Caco-2 (cell line): ENCODE data around the gene ATP6V0E2. TPM values are rescaled to one million over a fixed set of nuclear protein-coding genes. Genes with fewer than 3 reads are reported as not detected.
A peak's percentile ranks its signal among the peaks of the same experiment; 100 is the strongest.
"Not testable (repeated sequence)": the region's sequence is repeated elsewhere in the genome, so short reads cannot be mapped to it uniquely, and the experiment has no call there.

Experiments
- BruUV-seq: library from RNA; stranded (reverse); fragments of 400-500 nt; replicated peaks from 2 replicates; lab custom pipeline; 2021; lab: Mats Ljungman, UMichigan
- CTCF ChIA-PET: fragments of 300-600 bp; sonication (Branson Sonifier 250); formaldehyde crosslinking; loops from one replicate; lab custom pipeline; 2022; ENCODE audit warnings: antibody characterized with exemption; lab: Charles Lee
- POLR2A ChIA-PET: fragments of 300-600 bp; sonication (Branson Sonifier 250); formaldehyde crosslinking; loops from one replicate; lab custom pipeline; 2022; ENCODE audit warnings: antibody characterized with exemption; lab: Charles Lee
- DNase-seq, 2 experiments: peaks; one replicate each; pipeline versions ENCODE4 v3.0.0 to v3.0.0-alpha.2; 2020 to 2022
- H3K27me3 ChIP-seq: replicated peaks from 2 replicates; pipeline ENCODE4 v1.6.0; 2011; ENCODE audit warnings: low read length; ENCODE audit not compliant: control insufficient read depth, insufficient read depth
- H3K36me3 ChIP-seq: 2 replicates; pipeline ENCODE4 v1.5.1; 2011; ENCODE audit warnings: low read length; ENCODE audit not compliant: control insufficient read depth, insufficient read depth
- H3K4me1 ChIP-seq: fragments of 250-450 bp; sonication (Bioruptor Pico); 2 replicates; pipeline ENCODE4 v1.5.1; 2020; ENCODE audit warnings: mild to moderate bottlenecking
- H3K4me3 ChIP-seq: 2 replicates; pipeline ENCODE4 v1.5.1; 2011; ENCODE audit warnings: low read depth, mild to moderate bottlenecking, control low read depth, low read length
- H3K9me3 ChIP-seq: fragments of 250-450 bp; sonication (Bioruptor Pico); 2 replicates; pipeline ENCODE4 v1.5.1; 2020; ENCODE audit warnings: mild to moderate bottlenecking, moderate library complexity
- H3K27ac Mint-ChIP-seq: one replicate; pipeline ENCODE4 v1.8.0; 2022; ENCODE audit warnings: mixed read lengths; ENCODE audit not compliant: unreplicated experiment
- H3K27me3 Mint-ChIP-seq: one replicate; pipeline ENCODE4 v1.8.0; 2022; ENCODE audit warnings: mixed read lengths; ENCODE audit not compliant: insufficient read depth, unreplicated experiment
- H3K36me3 Mint-ChIP-seq: one replicate; pipeline ENCODE4 v1.8.0; 2022; ENCODE audit warnings: mild to moderate bottlenecking, mixed read lengths; ENCODE audit not compliant: insufficient read depth, unreplicated experiment
- H3K4me1 Mint-ChIP-seq: one replicate; pipeline ENCODE4 v1.8.0; 2022; ENCODE audit warnings: low read depth, mixed read lengths; ENCODE audit not compliant: unreplicated experiment
- H3K4me3 Mint-ChIP-seq: one replicate; pipeline ENCODE4 v1.8.0; 2022; ENCODE audit warnings: mild to moderate bottlenecking, moderate library complexity, mixed read lengths; ENCODE audit not compliant: unreplicated experiment
- H3K9me3 Mint-ChIP-seq: one replicate; pipeline ENCODE4 v1.8.0; 2022; ENCODE audit warnings: mixed read lengths; ENCODE audit not compliant: unreplicated experiment
- intact Hi-C: fragments of 100-400 bp; cut with micrococcal nuclease; formaldehyde crosslinking; loops from one replicate; pipeline ENCODE4 v1.10.0; 2022; ENCODE audit not compliant: unreplicated experiment
- total RNA-seq: library from RNA; stranded (reverse); gene quantifications from 2 replicates; pipeline ENCODE4 v1.2.3, GENCODE V29; 2022
- TF ChIP-seq, protein P1 (sequence below), 2 experiments: fragments of 200-600 bp in 1 of 2; IDR thresholded peaks; 1 replicate in 1 of 2; 2 replicates in 1 of 2; pipeline versions ENCODE4 v1.5.1 to v1.8.0; 2011 to 2022; ENCODE audit warnings: antibody characterized with exemption in 1 of 2, control low read depth in 1 of 2, inconsistent platforms in 1 of 2, low read depth in 1 of 2, low read length in 1 of 2, mild to moderate bottlenecking in 1 of 2, moderate library complexity in 1 of 2; ENCODE audit not compliant: insufficient read depth in 1 of 2, severe bottlenecking in 1 of 2, unreplicated experiment in 1 of 2

The ATP6V0E2 gene
- total RNA-seq, 1 experiment from 2014 or later, result 53.9 TPM

DNA sequence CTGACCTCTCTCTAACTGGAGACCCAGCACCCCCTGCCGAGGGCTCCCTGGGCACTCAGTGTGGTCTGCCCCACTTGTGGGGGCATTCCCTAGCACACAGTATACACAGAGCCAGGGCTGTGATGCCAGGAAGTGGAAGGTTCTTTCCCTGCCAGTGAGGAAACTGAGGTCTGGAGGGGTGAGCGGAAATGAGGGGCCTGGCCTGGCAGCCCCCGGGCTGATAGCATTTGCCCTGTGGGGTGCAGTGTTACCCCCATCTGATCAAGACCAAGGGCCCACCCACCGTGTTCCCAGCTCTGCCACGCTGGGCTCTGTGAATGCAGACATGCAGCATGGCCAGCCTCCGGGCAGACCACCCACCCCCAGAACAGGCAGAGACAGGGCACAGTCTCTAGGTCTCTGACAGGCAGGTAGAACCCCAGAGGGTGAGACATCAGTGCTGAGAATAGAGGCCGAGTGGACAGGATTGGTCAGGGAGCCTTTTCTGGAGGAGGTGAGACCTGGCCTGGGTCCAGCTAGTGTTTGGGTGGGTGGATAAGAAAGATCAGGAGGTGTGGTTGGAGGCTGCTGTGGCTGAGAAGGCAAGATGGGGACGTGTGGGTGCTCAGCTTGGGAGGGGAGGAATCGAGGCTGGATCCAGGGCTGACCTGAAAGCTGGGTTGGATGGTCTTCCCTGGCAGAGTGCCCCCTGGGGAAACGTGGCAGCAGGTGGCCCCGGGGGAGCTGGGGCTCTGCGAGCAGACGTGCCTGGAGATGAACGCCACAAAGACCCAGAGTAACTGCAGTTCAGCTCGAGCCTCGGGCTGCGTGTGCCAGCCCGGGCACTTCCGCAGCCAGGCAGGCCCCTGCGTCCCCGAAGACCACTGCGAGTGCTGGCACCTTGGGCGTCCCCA is 46.4 kb upstream of the ATP6V0E2 start:
- no peaks in the 10 kb centered on the region for H3K4me1 Mint-ChIP-seq
- intact Hi-C loops, result no loop called here
- DNase-seq, result no peak
- H3K36me3 Mint-ChIP-seq, result no peaks in the 10 kb centered on the region
- peaks cover 10% of the 10 kb centered on the region for H3K27me3 Mint-ChIP-seq
- peaks cover under 1% of the 10 kb centered on the region; the same call in 1 of the 2 replicates for H3K4me1 ChIP-seq
- H3K4me3 ChIP-seq, result no peak overlapping the region
- H3K27ac Mint-ChIP-seq, result no peak overlapping the region
- no peaks in the 10 kb centered on the region for H3K9me3 Mint-ChIP-seq
- H3K9me3 ChIP-seq, result no peaks in the 10 kb centered on the region
- CTCF ChIA-PET, result no interaction called here
- H3K4me3 Mint-ChIP-seq, result no peak overlapping the region
- POLR2A ChIA-PET, result interaction anchor here (0.6 kb wide), 1 partner anchor 31 kb away, joined by 3 read pairs; no protein-coding TSS in a partner anchor
- no peaks in the 10 kb centered on the region for H3K36me3 ChIP-seq
- TF ChIP-seq, protein P1, sequence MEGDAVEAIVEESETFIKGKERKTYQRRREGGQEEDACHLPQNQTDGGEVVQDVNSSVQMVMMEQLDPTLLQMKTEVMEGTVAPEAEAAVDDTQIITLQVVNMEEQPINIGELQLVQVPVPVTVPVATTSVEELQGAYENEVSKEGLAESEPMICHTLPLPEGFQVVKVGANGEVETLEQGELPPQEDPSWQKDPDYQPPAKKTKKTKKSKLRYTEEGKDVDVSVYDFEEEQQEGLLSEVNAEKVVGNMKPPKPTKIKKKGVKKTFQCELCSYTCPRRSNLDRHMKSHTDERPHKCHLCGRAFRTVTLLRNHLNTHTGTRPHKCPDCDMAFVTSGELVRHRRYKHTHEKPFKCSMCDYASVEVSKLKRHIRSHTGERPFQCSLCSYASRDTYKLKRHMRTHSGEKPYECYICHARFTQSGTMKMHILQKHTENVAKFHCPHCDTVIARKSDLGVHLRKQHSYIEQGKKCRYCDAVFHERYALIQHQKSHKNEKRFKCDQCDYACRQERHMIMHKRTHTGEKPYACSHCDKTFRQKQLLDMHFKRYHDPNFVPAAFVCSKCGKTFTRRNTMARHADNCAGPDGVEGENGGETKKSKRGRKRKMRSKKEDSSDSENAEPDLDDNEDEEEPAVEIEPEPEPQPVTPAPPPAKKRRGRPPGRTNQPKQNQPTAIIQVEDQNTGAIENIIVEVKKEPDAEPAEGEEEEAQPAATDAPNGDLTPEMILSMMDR (IDR thresholded peaks at IDR 0.05; ENCODE audit: insufficient read depth in 1 of 2, low read depth in 1 of 2, low read length in 1 of 2, severe bottlenecking in 1 of 2, unreplicated experiment in 1 of 2), result no peak
- no peaks in the 10 kb centered on the region for H3K27me3 ChIP-seq
- BruUV-seq, result no TSS peak

DNA sequence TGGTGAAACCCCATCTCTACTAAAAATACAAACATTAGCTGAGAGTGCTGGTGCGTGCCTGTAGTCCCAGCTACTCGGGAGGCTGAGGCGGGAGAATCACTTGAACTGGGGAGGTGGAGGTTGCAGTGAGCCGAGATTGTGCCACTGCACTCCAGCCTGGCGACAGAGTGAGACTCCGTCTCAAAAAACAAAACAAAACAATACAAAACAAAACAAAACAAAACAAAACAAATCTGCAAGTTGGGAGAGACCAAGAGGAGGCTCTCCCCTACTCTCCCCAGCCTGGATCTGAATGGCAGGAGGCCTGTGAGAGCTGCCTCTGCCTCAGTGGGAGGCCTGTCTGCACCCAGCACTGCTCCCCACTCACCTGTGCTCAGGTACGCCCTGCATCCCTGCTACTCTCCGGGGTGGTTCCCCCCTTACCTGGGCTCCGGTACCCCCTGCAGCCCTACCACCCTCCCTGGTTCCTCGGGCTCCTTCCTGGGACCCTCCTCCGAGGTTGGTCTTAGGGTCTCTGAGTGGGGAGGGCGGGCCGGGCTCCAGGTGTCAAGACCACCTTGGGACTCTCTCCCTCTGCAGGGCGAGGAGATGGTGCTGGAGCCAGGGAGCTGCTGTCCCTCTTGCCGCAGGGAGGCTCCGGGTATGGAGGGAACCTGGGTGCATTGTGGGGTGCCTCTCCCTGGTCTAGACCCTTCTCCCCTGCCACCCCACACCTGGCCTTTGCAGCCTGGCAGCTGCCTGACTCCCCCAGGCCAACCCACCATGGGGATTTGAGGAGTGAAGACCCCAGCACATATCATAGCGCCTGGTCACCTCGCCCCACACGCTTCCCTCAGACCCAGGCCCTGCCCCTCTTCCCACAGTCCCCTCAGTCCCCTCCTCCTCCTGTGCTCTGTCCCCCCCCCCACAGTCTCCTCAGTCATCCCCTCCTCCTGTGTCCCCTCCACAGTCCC is 45.1 kb upstream of the ATP6V0E2 start:
- TF ChIP-seq, protein P1 (IDR thresholded peaks at IDR 0.05; ENCODE audit: insufficient read depth in 1 of 2, low read depth in 1 of 2, low read length in 1 of 2, severe bottlenecking in 1 of 2, unreplicated experiment in 1 of 2), result no peak
- Mint-ChIP-seq H3K9me3 (no peaks in the 10 kb centered on the region), H3K4me1 (no peaks in the 10 kb centered on the region), H3K36me3 (no peaks in the 10 kb centered on the region), H3K4me3 (no peak overlapping the region), H3K27ac (no peak overlapping the region), H3K27me3 (peaks cover 18% of the 10 kb centered on the region)
- intact Hi-C loops, result no loop called here
- CTCF ChIA-PET, result no interaction called here
- no TSS peak for BruUV-seq
- H3K4me3 ChIP-seq, result no peak overlapping the region
- H3K4me1 ChIP-seq, result no peaks in the 10 kb centered on the region
- no peaks in the 10 kb centered on the region for H3K27me3 ChIP-seq
- no peaks in the 10 kb centered on the region for H3K9me3 ChIP-seq
- no peaks in the 10 kb centered on the region for H3K36me3 ChIP-seq
- peak in 1 of 2 experiments; percentile 32 for DNase-seq
- POLR2A ChIA-PET, result no interaction called here

DNA sequence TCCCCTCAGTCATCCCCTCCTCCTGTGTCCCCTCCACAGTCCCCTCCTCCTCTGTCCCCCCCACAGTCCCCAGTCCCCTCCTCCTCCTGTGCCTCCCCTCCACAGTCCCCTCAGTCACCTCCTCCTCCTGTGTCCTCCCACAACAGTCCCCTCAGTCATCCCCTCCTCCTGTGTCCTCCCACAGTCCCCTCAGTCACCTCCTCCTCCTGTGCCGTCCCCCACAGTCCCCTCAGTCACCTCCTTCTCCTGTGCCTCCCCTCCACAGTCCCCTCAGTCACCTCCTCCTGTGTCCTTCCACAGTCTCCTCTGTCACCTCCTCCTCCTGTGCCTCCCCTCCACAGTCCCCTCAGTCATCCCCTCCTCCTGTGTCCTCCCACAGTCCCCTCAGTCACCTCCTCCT is 43.2 kb upstream of the ATP6V0E2 start:
- H3K4me1 ChIP-seq, H3K27ac Mint-ChIP-seq, CTCF ChIA-PET, H3K4me1 Mint-ChIP-seq, H3K36me3 ChIP-seq, DNase-seq, POLR2A ChIA-PET, H3K9me3 Mint-ChIP-seq, H3K27me3 ChIP-seq, H3K4me3 ChIP-seq, H3K36me3 Mint-ChIP-seq, H3K4me3 Mint-ChIP-seq, intact Hi-C loops, H3K9me3 ChIP-seq, BruUV-seq: not testable (repeated sequence)
- peaks cover 32% of the 10 kb centered on the region for H3K27me3 Mint-ChIP-seq
